ENCODE measurements around the gene RRP36. TPM values are rescaled to one million over a fixed set of nuclear protein-coding genes. Genes with fewer than 3 reads are reported as not detected.

RRP36 gene
- total and polyA plus RNA-seq, 4 experiments from 2014 or later = 56.5 to 77.0 (median 62.1) TPM

GRCh38 chr6:42979523-42980177 lies 41.8 kb upstream of the RRP36 start:
- intact Hi-C loops (cut with micrococcal nuclease) = loop anchor here (1.0 kb wide), 4 partner anchors 34 to 80 kb away; partner anchors contain the start of genes CNPY3, CUL7, KLC4 and MEA1
- H3K4me1 ChIP-seq (ENCODE audit: insufficient read depth, low read length) = peaks cover 57% of the 10 kb centered on the region
- H3K27me3 Mint-ChIP-seq = no peaks in the 10 kb centered on the region
- peak overlapping the region; percentile 77 for H3K27ac ChIP-seq (ENCODE audit: low read depth, low read length)
- peak overlapping the region; percentile 92 to 99 (median 96) for H3K4me3 Mint-ChIP-seq
- H3K9me3 ChIP-seq (ENCODE audit: control insufficient read depth in 1 of 2, low read length in 2 of 2) = no peaks in the 10 kb centered on the region
- peaks cover 4 to 13% of the 10 kb centered on the region in 2 donors for H3K36me3 Mint-ChIP-seq
- peak overlapping the region; percentile 70 to 75 for H3K4me3 ChIP-seq (ENCODE audit: low read length in 2 of 2)
- H3K27me3 ChIP-seq (ENCODE audit: insufficient read depth, low read length) = no peaks in the 10 kb centered on the region
- DNase-seq = peak in 2 of 5 donors; percentile 4 to 48
- H3K9me3 Mint-ChIP-seq = no peaks in the 10 kb centered on the region
- ChIA-PET CTCF (ENCODE audit: partially characterized antibody) (interaction anchor here (0.6 to 2.1 kb wide), 7 partner anchors 17 to 518 kb away, joined by 3 to 12 read pairs (median 4); partner anchors contain the start of genes CNPY3, CUL7 and KLHDC3), POLR2A (ENCODE audit: partially characterized antibody) (interaction anchor here (0.7 to 4.2 kb wide), 40 partner anchors 9 to 537 kb away, joined by 3 to 100 read pairs (median 6); partner anchors contain the start of genes BICRAL, CNPY3, CUL7 and GNMT)
- H3K4me1 Mint-ChIP-seq = peaks cover 31 to 64% (median 46%) of the 10 kb centered on the region in 4 donors
- no peaks in the 10 kb centered on the region for H3K36me3 ChIP-seq (ENCODE audit: insufficient read depth, low read length)
- peak overlapping the region; percentile 93 to 99 (median 98) for H3K27ac Mint-ChIP-seq

- Mint-ChIP-seq H3K27ac (peak overlapping the region; percentile 19 to 88 (median 75)), H3K27me3 (no peaks in the 10 kb centered on the region)
- POLR2A ChIA-PET (ENCODE audit: partially characterized antibody) = interaction anchor here (4.2 kb wide), 1 partner anchor 52 kb away, joined by 100 read pairs; the partner anchor contains the start of gene CNPY3
These were observed 39.6 kb upstream of the RRP36 start for GRCh38 chr6:42981836-42982235.

GRCh38 chr6:42984001-42984923 lies 37.2 kb upstream of the RRP36 start, which contains the start of gene PPP2R5D:
Gene PPP2R5D (plus strand): TSS chr6:42984570. CDS start chr6:42984678, 108 bp downstream.
- H3K9me3 ChIP-seq (ENCODE audit: control insufficient read depth in 1 of 2, low read length in 2 of 2) = no peaks in the 10 kb centered on the region
- Mint-ChIP-seq H3K27ac (peak within 1 kb of the TSS; percentile 93 to 98 (median 96)), H3K9me3 (no peaks in the 10 kb centered on the region), H3K4me1 (peaks cover 45 to 73% (median 62%) of the 10 kb centered on the region in 4 donors), H3K36me3 (peaks cover 0 to 19% of the 10 kb centered on the region in 2 donors), H3K27me3 (no peaks in the 10 kb centered on the region), H3K4me3 (peak within 1 kb of the TSS; percentile 88 to 97 (median 94))
- DNase-seq = peak; percentile 96 to 99 (median 98)
- H3K4me3 ChIP-seq (ENCODE audit: low read length in 2 of 2) = peak within 1 kb of the TSS; percentile 70 to 75
- H3K36me3 ChIP-seq (ENCODE audit: insufficient read depth, low read length) = peaks cover 10% of the 10 kb centered on the region
- CTCF ChIA-PET (ENCODE audit: partially characterized antibody) = interaction anchor here (0.8 to 1.8 kb wide), 4 partner anchors 9 to 55 kb away, joined by 3 to 12 read pairs (median 4); partner anchors contain the start of gene CNPY3
- intact Hi-C loops (cut with micrococcal nuclease) = loop anchor here (1.0 to 2.0 kb wide), 5 partner anchors 24 to 191 kb away; partner anchors contain the start of genes CNPY3, CUL7, GNMT and KLHDC3
- H3K27ac ChIP-seq (ENCODE audit: low read depth, low read length) = peak within 1 kb of the TSS; percentile 87
- POLR2A ChIA-PET (ENCODE audit: partially characterized antibody) = interaction anchor here (0.7 to 3.8 kb wide), 32 partner anchors 9 to 645 kb away, joined by 3 to 80 read pairs (median 3); partner anchors contain the start of genes ABCC10, CNPY3, CUL7 and DNPH1
- H3K4me1 ChIP-seq (ENCODE audit: insufficient read depth, low read length) = peaks cover 58% of the 10 kb centered on the region
- no peaks in the 10 kb centered on the region for H3K27me3 ChIP-seq (ENCODE audit: insufficient read depth, low read length)

More at GRCh38 chr6:42981836-42982235, 39.6 kb upstream of the RRP36 start:
- no peaks in the 10 kb centered on the region for H3K36me3 ChIP-seq (ENCODE audit: insufficient read depth, low read length)
- DNase-seq = no peak
- CTCF ChIA-PET (ENCODE audit: partially characterized antibody) = no interaction called here
- H3K9me3 ChIP-seq (ENCODE audit: control insufficient read depth in 1 of 2, low read length in 2 of 2) = no peaks in the 10 kb centered on the region
- intact Hi-C loops (cut with micrococcal nuclease) = no loop called here
- H3K4me1 ChIP-seq (ENCODE audit: insufficient read depth, low read length) = peaks cover 53% of the 10 kb centered on the region
- H3K4me3 ChIP-seq (ENCODE audit: low read length in 2 of 2) = no peak overlapping the region
- no peak overlapping the region for H3K27ac ChIP-seq (ENCODE audit: low read depth, low read length)
- no peaks in the 10 kb centered on the region for H3K9me3 Mint-ChIP-seq
- no peaks in the 10 kb centered on the region for H3K27me3 ChIP-seq (ENCODE audit: insufficient read depth, low read length)
- peaks cover 41 to 68% (median 57%) of the 10 kb centered on the region in 4 donors for H3K4me1 Mint-ChIP-seq
- peaks cover 2 to 17% of the 10 kb centered on the region in 2 donors for H3K36me3 Mint-ChIP-seq
- peak overlapping the region in 7 of 8 donors; percentile 0 to 73 (median 31) for H3K4me3 Mint-ChIP-seq

GRCh38 chr6:42984924-42985475 lies 36.4 kb upstream of the RRP36 start:
- peak in 4 of 5 donors; percentile 11 to 22 (median 16) for DNase-seq
- intact Hi-C loops (cut with micrococcal nuclease) = loop anchor here (1.0 to 2.0 kb wide), 5 partner anchors 25 to 190 kb away; partner anchors contain the start of genes CNPY3, CUL7, GNMT and KLHDC3
- Mint-ChIP-seq H3K9me3 (no peaks in the 10 kb centered on the region), H3K27me3 (no peaks in the 10 kb centered on the region), H3K4me1 (peaks cover 38 to 73% (median 56%) of the 10 kb centered on the region in 4 donors), H3K27ac (peak overlapping the region; percentile 85 to 97 (median 91)), H3K36me3 (peaks cover 5 to 24% of the 10 kb centered on the region in 2 donors), H3K4me3 (peak overlapping the region; percentile 84 to 97 (median 92))
- peaks cover 18% of the 10 kb centered on the region for H3K36me3 ChIP-seq (ENCODE audit: insufficient read depth, low read length)
- peak overlapping the region; percentile 70 to 75 for H3K4me3 ChIP-seq (ENCODE audit: low read length in 2 of 2)
- no peaks in the 10 kb centered on the region for H3K9me3 ChIP-seq (ENCODE audit: control insufficient read depth in 1 of 2, low read length in 2 of 2)
- H3K27ac ChIP-seq (ENCODE audit: low read depth, low read length) = peak overlapping the region; percentile 87
- ChIA-PET POLR2A (ENCODE audit: partially characterized antibody) (interaction anchor here (0.8 to 3.8 kb wide), 16 partner anchors 9 to 644 kb away, joined by 3 to 80 read pairs (median 6); partner anchors contain the start of genes CNPY3, CUL7, GTPBP2 and KLC4), CTCF (ENCODE audit: partially characterized antibody) (interaction anchor here (1.8 kb wide), 1 partner anchor 56 kb away, joined by 12 read pairs; the partner anchor contains the start of gene CNPY3)
- H3K27me3 ChIP-seq (ENCODE audit: insufficient read depth, low read length) = no peaks in the 10 kb centered on the region
- H3K4me1 ChIP-seq (ENCODE audit: insufficient read depth, low read length) = peaks cover 52% of the 10 kb centered on the region

GRCh38 chr6:42987533-42988451 lies 33.6 kb upstream of the RRP36 start:
- ChIA-PET CTCF (ENCODE audit: partially characterized antibody) (no interaction called here), POLR2A (ENCODE audit: partially characterized antibody) (interaction anchor here (0.8 to 2.3 kb wide), 4 partner anchors 9 to 26 kb away, joined by 3 to 18 read pairs (median 3); partner anchors contain the start of genes KLHDC3, MEA1 and PEX6)
- H3K9me3 Mint-ChIP-seq = no peaks in the 10 kb centered on the region
- H3K36me3 ChIP-seq (ENCODE audit: insufficient read depth, low read length) = peaks cover 28% of the 10 kb centered on the region
- peaks cover 13 to 38% of the 10 kb centered on the region in 2 donors for H3K36me3 Mint-ChIP-seq
- no peak overlapping the region for H3K4me3 ChIP-seq (ENCODE audit: low read length in 2 of 2)
- no peaks in the 10 kb centered on the region for H3K27me3 ChIP-seq (ENCODE audit: insufficient read depth, low read length)
- H3K27ac ChIP-seq (ENCODE audit: low read depth, low read length) = no peak overlapping the region
- no peaks in the 10 kb centered on the region for H3K27me3 Mint-ChIP-seq
- peak overlapping the region in 4 of 7 donors; percentile 12 to 72 (median 49) for H3K27ac Mint-ChIP-seq
- no peak overlapping the region for H3K4me3 Mint-ChIP-seq
- peaks cover 45% of the 10 kb centered on the region for H3K4me1 ChIP-seq (ENCODE audit: insufficient read depth, low read length)
- no peak for DNase-seq
- H3K9me3 ChIP-seq (ENCODE audit: control insufficient read depth in 1 of 2, low read length in 2 of 2) = no peaks in the 10 kb centered on the region
- H3K4me1 Mint-ChIP-seq = peaks cover 42 to 67% (median 54%) of the 10 kb centered on the region in 4 donors
- intact Hi-C loops (cut with micrococcal nuclease) = no loop called here
